HFFc6 (cell line): Measurements from ENCODE around the gene OTUB2. TPM values are rescaled to one million over a fixed set of nuclear protein-coding genes. Genes with fewer than 3 reads are reported as not detected.
A peak's percentile ranks its signal among the peaks of the same experiment; 100 is the strongest.
"Not testable (repeated sequence)": the region's sequence is repeated elsewhere in the genome, so short reads cannot be mapped to it uniquely, and the experiment has no call there.

ENCODE experiments used
- DNase-seq: peaks from one replicate; pipeline ENCODE4 v3.0.0-alpha.2; 2018
- H3K27ac Mint-ChIP-seq: 2 replicates; pipeline ENCODE4 v1.8.0; 2020; ENCODE audit warnings: mild to moderate bottlenecking, mixed read lengths
- H3K27me3 Mint-ChIP-seq: 2 replicates; pipeline ENCODE4 v1.8.0; 2021; ENCODE audit warnings: mild to moderate bottlenecking, moderate library complexity, mixed read lengths; ENCODE audit not compliant: insufficient read depth
- H3K36me3 Mint-ChIP-seq: 2 replicates; pipeline ENCODE4 v1.8.0; 2021; ENCODE audit warnings: low read depth, mixed read lengths
- H3K4me1 Mint-ChIP-seq: 2 replicates; pipeline ENCODE4 v1.8.0; 2020; ENCODE audit warnings: low read depth, mixed read lengths
- H3K4me3 Mint-ChIP-seq: 2 replicates; pipeline ENCODE4 v1.8.0; 2020; ENCODE audit warnings: mild to moderate bottlenecking, moderate library complexity, mixed read lengths
- H3K9me3 Mint-ChIP-seq: 2 replicates; pipeline ENCODE4 v1.8.0; 2020; ENCODE audit warnings: mild to moderate bottlenecking, mixed read lengths
- total RNA-seq, 6 experiments: library from RNA; stranded (reverse); fragmentation: NEBNext Ultra II Directional; extraction: Animal tissue kit (Norgen Biotek cat#: 25700); gene quantifications; 2 replicates in 1 of 6; 3 replicates in 5 of 6; pipeline ENCODE4 v1.2.3, GENCODE V29; 2021
- TF ChIP-seq, protein P1 (sequence below): fragments of 200-600 bp; sonication (generic); IDR thresholded peaks from 2 replicates; pipeline ENCODE4 v1.5.0; 2021; ENCODE audit warnings: antibody characterized with exemption, mild to moderate bottlenecking

OTUB2 gene
- total RNA-seq, 6 experiments from 2014 or later, result 0.77 to 1.8 (median 1.2) TPM

DNA sequence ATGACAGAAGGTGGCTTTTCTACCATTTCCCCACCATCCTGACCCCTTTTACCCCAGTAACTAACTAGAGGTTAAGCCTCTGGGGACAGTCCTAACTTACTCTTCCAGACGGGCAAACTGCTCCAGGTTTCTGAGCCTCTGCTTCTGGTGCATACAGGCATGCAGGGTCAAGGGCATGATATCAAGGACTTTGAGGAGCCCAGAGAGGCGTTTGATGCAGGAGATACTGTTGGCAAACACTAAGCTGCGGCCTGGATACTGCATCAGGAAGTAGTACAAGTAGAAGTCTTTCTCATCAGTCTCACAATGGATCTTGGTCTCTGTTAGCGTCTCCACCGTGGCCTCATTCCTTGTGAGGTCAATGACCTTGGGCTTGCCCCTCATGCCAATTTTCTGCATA, 33.9 kb downstream of the OTUB2 start:
- H3K27me3 Mint-ChIP-seq, result no peaks in the 10 kb centered on the region
- no peak for DNase-seq
- TF ChIP-seq, protein P1, sequence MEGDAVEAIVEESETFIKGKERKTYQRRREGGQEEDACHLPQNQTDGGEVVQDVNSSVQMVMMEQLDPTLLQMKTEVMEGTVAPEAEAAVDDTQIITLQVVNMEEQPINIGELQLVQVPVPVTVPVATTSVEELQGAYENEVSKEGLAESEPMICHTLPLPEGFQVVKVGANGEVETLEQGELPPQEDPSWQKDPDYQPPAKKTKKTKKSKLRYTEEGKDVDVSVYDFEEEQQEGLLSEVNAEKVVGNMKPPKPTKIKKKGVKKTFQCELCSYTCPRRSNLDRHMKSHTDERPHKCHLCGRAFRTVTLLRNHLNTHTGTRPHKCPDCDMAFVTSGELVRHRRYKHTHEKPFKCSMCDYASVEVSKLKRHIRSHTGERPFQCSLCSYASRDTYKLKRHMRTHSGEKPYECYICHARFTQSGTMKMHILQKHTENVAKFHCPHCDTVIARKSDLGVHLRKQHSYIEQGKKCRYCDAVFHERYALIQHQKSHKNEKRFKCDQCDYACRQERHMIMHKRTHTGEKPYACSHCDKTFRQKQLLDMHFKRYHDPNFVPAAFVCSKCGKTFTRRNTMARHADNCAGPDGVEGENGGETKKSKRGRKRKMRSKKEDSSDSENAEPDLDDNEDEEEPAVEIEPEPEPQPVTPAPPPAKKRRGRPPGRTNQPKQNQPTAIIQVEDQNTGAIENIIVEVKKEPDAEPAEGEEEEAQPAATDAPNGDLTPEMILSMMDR, result no peak
- H3K36me3 Mint-ChIP-seq, result peaks cover 55% of the 10 kb centered on the region
- no peak overlapping the region for H3K4me3 Mint-ChIP-seq
- no peaks in the 10 kb centered on the region for H3K9me3 Mint-ChIP-seq
- H3K4me1 Mint-ChIP-seq, result peaks cover 26% of the 10 kb centered on the region
- no peak overlapping the region for H3K27ac Mint-ChIP-seq

DNA sequence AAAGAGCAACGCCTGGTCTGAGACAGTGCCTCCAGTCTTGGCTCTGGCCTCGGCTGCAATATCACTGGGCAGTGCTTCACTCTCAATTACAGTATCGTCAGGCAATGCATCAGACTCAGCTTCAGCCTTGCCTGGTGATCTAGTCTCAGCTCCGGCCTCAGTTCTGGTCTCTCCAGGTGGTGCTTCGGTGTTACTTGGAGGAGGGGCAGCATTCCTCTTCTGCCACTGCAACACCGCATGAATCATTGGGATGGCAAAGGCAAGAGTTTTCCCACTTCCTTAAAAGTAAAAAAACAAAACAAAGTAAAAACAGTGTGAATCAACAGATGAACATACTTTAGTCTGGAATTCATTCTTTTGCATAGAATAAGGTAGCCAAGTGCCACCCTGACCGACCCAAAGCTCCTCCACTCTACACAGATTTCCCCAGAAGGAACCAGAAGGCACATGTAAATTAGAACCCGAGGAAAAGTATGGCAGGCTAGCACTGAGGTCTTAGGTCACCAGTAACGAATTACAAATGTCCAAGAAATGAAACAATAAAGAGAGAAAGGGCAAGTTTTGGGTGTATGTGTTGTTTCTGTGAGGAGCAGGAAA, 36.3 kb downstream of the OTUB2 start:
- peak overlapping the region; percentile 72 for H3K27ac Mint-ChIP-seq
- peak; percentile 13 for DNase-seq
- peaks cover under 1% of the 10 kb centered on the region for H3K9me3 Mint-ChIP-seq
- peaks cover 2% of the 10 kb centered on the region; the same call in 1 of the 2 replicates for H3K27me3 Mint-ChIP-seq
- TF ChIP-seq, protein P1, result no peak
- H3K4me3 Mint-ChIP-seq, result peak overlapping the region; percentile 7; the same call in 1 of the 2 replicates
- peaks cover 47% of the 10 kb centered on the region for H3K4me1 Mint-ChIP-seq
- H3K36me3 Mint-ChIP-seq, result peaks cover 55% of the 10 kb centered on the region

DNA sequence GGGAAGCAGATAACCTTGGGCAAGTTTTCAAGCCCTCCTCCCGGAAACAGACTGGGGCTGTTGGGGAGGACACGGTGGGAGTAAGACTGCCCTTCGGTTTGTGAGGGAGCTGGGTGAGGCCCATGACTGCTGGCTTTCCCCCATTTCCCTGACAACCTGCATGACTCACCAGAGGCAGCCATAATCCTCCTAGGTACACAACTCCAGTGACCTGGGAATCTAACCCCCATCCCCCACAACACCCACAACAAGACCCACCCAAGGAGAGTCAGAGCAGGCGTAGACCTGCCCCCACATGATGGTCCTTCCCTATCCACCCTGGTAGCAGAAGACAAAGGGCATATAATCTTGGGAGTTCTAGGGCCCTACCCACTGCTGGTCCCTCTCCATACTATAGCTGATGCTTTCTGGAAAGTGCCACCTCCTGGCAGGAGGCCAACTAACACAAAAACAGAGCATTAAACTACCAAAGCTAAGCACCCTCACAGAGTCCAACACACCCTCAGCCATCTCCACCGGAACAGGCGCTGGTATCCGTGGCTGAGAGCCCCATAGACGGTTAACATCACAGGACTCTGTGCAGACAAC, 40.0 kb downstream of the OTUB2 start:
- TF ChIP-seq, protein P1, result no peak
- Mint-ChIP-seq H3K27me3 (peaks cover 2% of the 10 kb centered on the region; the same call in 1 of the 2 replicates), H3K4me3 (no peak overlapping the region), H3K4me1 (peaks cover 53% of the 10 kb centered on the region), H3K27ac (no peak overlapping the region), H3K9me3 (peaks cover 38% of the 10 kb centered on the region), H3K36me3 (peaks cover 63% of the 10 kb centered on the region)
- DNase-seq, result no peak

DNA sequence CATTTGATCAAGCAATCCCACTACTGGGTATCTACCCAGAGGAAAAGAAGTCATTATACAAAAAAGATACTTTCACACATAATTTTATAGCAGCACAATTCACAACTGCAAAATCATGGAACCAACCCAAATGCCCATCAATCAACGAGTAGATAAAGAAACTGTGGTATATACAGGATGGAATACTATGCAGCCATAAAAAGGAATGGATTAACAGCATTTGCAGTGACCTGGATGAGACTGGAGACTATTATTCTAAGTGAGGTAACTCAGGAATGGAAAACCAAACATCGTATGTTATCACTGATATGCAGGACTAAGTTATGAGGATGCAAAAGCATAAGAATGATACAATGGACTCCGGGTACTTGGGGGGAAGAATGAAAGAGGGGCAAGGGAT, 45.9 kb downstream of the OTUB2 start:
- not testable (repeated sequence) for H3K4me3 Mint-ChIP-seq, H3K27ac Mint-ChIP-seq, H3K4me1 Mint-ChIP-seq, DNase-seq, H3K27me3 Mint-ChIP-seq
- Mint-ChIP-seq H3K36me3 (peaks cover 84% of the 10 kb centered on the region), H3K9me3 (peaks cover 78% of the 10 kb centered on the region)

DNA sequence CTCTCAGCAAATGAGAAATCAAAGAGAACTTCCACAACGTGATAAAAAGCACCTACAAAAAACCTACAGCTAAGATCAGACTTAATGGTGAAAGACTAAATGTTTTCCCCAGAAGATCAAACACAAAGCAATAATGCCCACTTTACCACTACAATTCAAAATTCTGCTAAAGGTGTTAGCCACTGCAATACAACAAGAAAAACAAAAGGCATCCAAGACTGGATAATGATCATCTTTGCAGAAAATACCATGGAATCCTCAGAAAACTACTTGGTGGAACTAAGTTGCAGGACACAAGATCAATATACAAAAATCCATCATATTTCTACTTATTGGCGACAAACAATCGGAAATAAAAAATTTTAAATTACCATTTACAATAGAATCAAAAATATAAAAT, 48.4 kb downstream of the OTUB2 start:
- Mint-ChIP-seq H3K27me3 (peaks cover 3% of the 10 kb centered on the region; the same call in 1 of the 2 replicates), H3K9me3 (peaks cover 64% of the 10 kb centered on the region), H3K36me3 (peaks cover 84% of the 10 kb centered on the region), H3K27ac (no peak overlapping the region), H3K4me1 (peaks cover 27% of the 10 kb centered on the region), H3K4me3 (no peak overlapping the region)
- TF ChIP-seq, protein P1, result no peak
- no peak for DNase-seq

DNA sequence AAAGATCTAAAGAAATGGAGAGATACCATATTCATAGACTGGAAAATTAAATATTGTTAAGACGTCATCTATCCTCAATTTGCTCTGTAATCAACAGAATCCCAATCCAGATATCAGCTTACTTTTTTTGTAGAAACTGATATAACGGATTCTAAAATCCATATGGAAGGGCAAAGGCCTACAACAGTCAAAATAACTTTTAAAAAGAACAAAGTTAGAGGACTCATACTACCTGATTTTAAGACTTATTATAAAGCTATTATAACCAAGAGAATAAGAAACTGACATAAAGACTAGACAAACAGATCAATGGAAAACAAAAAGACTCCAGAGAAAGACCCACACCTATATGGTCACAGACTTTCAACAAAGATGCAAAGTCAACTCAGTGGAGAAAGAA, 48.9 kb downstream of the OTUB2 start:
- TF ChIP-seq, protein P1, result no peak
- H3K4me3 Mint-ChIP-seq, result no peak overlapping the region
- H3K4me1 Mint-ChIP-seq, result peaks cover 32% of the 10 kb centered on the region
- H3K9me3 Mint-ChIP-seq, result peaks cover 59% of the 10 kb centered on the region
- no peak overlapping the region for H3K27ac Mint-ChIP-seq
- peaks cover 5% of the 10 kb centered on the region; the same call in 1 of the 2 replicates for H3K27me3 Mint-ChIP-seq
- DNase-seq, result no peak
- peaks cover 83% of the 10 kb centered on the region for H3K36me3 Mint-ChIP-seq
